ENCODE measurements around the gene NKX1-1. TPM values are rescaled to one million over a fixed set of nuclear protein-coding genes. Genes with fewer than 3 reads are reported as not detected.

Gene NKX1-1
- total RNA-seq, 1 donor from 2014 or later: not detected

GRCh38 chr4:1385373-1386340 is 20.6 kb downstream of the NKX1-1 start:
- no peak overlapping the region for H3K4me3 ChIP-seq (ENCODE audit: low read depth, low read length)
- DNase-seq (ENCODE audit: low read depth): no peak
- TF ChIP-seq CTCF (conservative IDR thresholded peaks at IDR 0.05; ENCODE audit: low read depth, low read length): no peak

GRCh38 chr4:1384675-1385372 is 21.4 kb downstream of the NKX1-1 start:
- DNase-seq (ENCODE audit: low read depth): no peak
- H3K4me3 ChIP-seq (ENCODE audit: low read depth, low read length): no peak overlapping the region
- no peak for TF ChIP-seq CTCF (conservative IDR thresholded peaks at IDR 0.05; ENCODE audit: low read depth, low read length)

GRCh38 chr4:1383728-1384591 is 22.3 kb downstream of the NKX1-1 start:
- H3K4me3 ChIP-seq (ENCODE audit: low read depth, low read length): no peak overlapping the region
- no peak for TF ChIP-seq CTCF (conservative IDR thresholded peaks at IDR 0.05; ENCODE audit: low read depth, low read length)
- DNase-seq (ENCODE audit: low read depth): no peak

- DNase-seq (ENCODE audit: low read depth): no peak
- no peak for TF ChIP-seq CTCF (conservative IDR thresholded peaks at IDR 0.05; ENCODE audit: low read depth, low read length)
- no peak overlapping the region for H3K4me3 ChIP-seq (ENCODE audit: low read depth, low read length)
These were observed 23.2 kb downstream of the NKX1-1 start for GRCh38 chr4:1382776-1383727.

DNA sequence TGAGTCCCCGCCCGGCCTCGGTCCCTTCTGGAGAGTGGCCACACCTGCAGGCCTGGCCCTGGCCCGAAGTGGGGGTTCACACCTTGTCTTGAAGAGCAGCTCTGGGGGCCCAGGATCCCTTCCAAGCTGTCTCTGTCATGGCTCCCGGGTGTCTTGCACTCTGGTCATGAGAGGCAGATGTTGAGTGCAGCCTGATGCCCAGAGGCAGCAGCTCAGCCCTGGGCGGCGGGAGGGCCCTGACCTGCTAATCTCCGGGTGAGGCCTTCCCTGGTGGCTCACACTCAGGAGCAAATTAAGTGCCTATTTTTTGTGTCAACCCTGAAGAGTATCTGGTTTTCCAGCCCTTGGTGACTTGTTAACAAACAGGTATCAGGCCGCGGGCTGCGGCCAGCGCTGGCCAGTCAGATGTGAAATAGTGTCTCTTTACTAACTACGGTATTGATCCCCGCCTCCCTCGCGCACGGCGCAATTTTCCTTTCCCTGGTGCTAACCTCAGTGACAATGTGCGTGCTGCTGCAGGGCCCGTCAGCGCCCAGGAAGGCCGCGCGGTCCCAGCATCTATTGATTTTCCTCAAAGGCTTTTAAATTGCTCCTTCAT is 24.2 kb downstream of the NKX1-1 start:
- no peak for TF ChIP-seq CTCF (conservative IDR thresholded peaks at IDR 0.05; ENCODE audit: low read depth, low read length)
- H3K4me3 ChIP-seq (ENCODE audit: low read depth, low read length): no peak overlapping the region

More for the DNA sequence above, 24.2 kb downstream of the NKX1-1 start:
- DNase-seq (ENCODE audit: low read depth): no peak

Data from epithelial cell of proximal tubule (primary cell).